ENCODE measurements around the gene OR1I1.
"Not testable (repeated sequence)": the region's sequence is repeated elsewhere in the genome, so short reads cannot be mapped to it uniquely, and the experiment has no call there.

The OR1I1 gene, protein sequence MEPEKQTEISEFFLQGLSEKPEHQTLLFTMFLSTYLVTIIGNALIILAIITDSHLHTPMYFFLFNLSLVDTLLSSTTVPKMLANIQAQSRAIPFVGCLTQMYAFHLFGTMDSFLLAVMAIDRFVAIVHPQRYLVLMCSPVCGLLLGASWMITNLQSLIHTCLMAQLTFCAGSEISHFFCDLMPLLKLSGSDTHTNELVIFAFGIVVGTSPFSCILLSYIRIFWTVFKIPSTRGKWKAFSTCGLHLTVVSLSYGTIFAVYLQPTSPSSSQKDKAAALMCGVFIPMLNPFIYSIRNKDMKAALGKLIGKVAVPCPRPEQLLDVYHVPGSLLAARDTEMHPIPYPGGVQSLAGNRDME

GRCh38 chr19:15081911-15082310 is at the start of gene OR1I1:
TSS of gene OR1I1 (plus strand) at chr19:15082211. CDS start at chr19:15087066, 4,855 bp downstream.
- no peak for DNase-seq (ENCODE audit: low spot score)

DNA sequence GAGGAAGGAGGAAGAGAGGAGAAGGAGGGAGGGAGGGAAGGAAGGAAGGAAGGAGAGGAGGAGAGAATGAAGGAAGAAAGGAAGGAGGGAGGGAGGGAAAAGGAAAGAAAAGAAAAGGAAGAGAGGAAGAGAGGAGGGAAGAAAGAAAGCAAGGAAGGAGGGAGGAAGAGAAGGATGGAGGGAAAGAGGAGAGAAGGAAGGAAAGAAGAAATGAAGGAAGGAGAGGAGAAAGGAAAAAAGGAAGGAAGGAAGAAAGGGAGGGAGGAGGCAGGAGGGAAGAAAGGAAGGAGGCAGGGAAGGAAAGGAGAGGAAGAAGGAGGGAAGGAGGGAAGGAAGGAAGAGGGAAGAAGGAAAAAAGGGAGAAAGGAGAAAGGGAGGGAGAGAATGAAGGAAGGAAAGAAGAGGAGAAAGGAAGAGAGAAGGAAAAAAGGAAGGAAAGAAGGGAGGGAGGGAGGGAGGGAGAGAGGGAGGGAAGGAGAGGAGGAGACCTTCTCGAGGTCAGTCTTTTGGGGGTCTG is 46.2 kb upstream of the OR1I1 start:
- no peak for DNase-seq (ENCODE audit: low spot score)

- no peak for DNase-seq (ENCODE audit: low spot score)
Measured at GRCh38 chr19:15037586-15037985, 44.4 kb upstream of the OR1I1 start.

- no peak for DNase-seq (ENCODE audit: low spot score)
Measured at GRCh38 chr19:15038294-15038693, 43.7 kb upstream of the OR1I1 start.

GRCh38 chr19:15042003-15042402 is 40.0 kb upstream of the OR1I1 start:
- no peak for DNase-seq (ENCODE audit: low spot score)

GRCh38 chr19:15042826-15043225 is 39.2 kb upstream of the OR1I1 start:
- DNase-seq (ENCODE audit: low spot score) = no peak

GRCh38 chr19:15045506-15045905 is 36.5 kb upstream of the OR1I1 start:
- DNase-seq (ENCODE audit: low spot score) = no peak

DNA sequence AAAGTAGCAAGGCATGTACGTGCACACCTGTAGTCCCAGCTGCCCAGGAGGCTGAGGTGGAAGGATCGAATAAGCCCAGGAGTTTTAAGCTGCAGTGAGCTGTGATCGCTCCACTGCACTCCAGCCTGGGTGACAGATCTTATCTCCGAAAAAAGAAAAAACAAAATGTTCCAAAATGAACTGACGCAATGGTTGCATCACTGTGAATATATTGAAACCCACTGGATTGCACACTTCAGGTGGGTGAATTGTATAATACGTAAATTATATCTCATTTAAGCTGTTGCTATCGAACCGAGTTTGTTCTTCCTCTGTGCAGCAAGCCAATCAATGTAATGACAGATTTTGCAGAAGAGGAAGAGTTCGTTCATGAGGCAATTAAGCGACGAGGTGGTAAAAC is 34.3 kb upstream of the OR1I1 start:
- no peak for DNase-seq (ENCODE audit: low spot score)

- DNase-seq (ENCODE audit: low spot score) = no peak
Measured at GRCh38 chr19:15048128-15048527, 33.9 kb upstream of the OR1I1 start.

DNA sequence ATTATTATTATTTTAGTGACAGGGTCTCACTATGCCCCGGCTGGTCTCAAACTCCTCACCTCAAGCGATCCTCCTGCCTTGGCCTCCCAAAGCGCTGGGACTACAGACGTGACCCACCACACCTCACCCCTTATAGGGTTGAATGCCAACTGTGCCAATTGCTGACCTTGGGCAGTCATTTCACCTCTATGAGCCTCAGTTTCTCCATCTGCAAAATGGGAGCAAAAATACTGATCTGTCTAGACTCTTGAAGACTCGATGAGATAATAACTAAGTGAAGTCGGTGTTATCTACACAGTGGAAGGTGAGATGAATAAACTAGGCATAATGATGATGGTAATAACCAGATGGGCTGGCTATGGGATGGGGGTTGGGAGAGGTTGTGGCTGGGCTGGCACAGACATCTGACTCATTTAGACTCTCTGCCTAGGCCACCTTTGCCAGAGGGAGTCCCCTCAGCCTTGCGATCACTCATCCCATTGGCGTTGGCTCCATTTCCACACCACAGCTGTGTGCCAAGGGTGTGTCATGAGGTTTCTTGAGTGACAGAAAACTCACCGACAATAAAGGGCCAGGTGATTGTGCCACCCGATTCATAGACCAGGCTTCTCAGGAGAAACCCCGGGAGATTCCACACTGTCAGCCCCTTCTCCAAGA is 33.0 kb upstream of the OR1I1 start, which contains the start of gene CASP14:
CASP14 (plus strand) TSS at position 596 of the 657 bp plus-strand sequence. CDS start 2,772 bp downstream, outside the sequence.
- no peak for DNase-seq (ENCODE audit: low spot score)

- DNase-seq (ENCODE audit: low spot score) = no peak
Measured at GRCh38 chr19:15050639-15051038, 31.4 kb upstream of the OR1I1 start.

GRCh38 chr19:15062036-15062435 is 20.0 kb upstream of the OR1I1 start:
- no peak for DNase-seq (ENCODE audit: low spot score)

- not testable (repeated sequence) for DNase-seq (ENCODE audit: low spot score)
Measured at GRCh38 chr19:15070386-15070785, 11.6 kb upstream of the OR1I1 start.

DNA sequence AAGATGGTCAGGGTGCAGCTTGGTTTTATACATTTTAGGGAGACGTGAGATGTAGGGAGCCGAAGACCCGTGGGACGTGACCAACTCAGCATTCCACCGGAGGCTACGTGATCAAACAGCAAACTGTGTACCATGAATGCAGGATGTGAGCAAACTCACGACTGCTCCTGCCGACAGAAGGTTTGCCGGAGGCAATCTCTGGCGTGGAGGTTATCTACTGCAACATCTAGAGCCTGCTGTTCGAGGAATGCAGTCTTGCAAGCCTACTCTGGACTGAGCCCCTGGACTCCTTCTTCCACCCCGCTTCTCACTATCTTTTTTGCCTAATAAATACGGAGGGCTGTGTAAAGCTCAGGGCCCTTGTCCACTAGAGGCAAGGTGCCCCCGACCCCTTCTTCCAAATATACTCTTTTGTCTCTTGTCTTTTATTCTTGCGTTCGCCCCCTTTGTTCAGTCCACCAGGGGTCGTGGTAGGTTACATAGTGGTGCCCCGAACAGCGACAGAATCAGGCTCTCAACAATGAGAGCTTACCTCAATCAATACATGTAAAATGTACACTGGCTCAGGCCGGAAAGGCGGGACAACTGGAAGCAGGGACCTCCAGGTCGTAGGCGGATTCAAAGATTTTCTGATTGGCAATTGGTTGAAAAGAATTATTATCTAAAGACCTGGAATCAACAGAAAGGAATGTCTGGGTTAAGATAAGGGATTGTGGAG is 8.9 kb upstream of the OR1I1 start:
- no peak for DNase-seq (ENCODE audit: low spot score)

DNA sequence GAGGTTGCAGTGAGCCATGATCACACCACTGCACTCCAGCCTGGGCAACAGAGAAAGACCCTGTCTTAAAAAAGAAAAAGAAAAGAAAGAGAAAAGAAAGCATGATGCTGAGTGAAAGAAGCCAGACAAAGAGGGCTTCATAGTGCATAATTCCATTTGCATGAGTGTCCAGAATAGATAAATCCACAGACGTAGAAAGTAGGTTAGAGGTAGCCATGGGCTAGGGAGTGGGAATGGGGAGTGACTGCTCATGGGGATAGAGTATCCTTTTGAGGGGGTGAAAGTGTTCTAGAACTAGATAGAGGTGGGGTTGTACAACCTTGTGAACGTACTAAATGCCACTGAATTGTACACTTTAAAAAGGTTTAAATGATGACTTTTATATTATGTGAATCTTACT is 7.6 kb upstream of the OR1I1 start:
- DNase-seq (ENCODE audit: low spot score) = no peak

GRCh38 chr19:15075806-15076205 is 6.2 kb upstream of the OR1I1 start:
- DNase-seq (ENCODE audit: low spot score) = no peak

GRCh38 chr19:15080002-15080401 is 2.0 kb upstream of the OR1I1 start:
- DNase-seq (ENCODE audit: low spot score) = not testable (repeated sequence)

GRCh38 chr19:15087182-15087581 is 5.2 kb downstream of the OR1I1 start:
- DNase-seq (ENCODE audit: low spot score) = no peak

DNA sequence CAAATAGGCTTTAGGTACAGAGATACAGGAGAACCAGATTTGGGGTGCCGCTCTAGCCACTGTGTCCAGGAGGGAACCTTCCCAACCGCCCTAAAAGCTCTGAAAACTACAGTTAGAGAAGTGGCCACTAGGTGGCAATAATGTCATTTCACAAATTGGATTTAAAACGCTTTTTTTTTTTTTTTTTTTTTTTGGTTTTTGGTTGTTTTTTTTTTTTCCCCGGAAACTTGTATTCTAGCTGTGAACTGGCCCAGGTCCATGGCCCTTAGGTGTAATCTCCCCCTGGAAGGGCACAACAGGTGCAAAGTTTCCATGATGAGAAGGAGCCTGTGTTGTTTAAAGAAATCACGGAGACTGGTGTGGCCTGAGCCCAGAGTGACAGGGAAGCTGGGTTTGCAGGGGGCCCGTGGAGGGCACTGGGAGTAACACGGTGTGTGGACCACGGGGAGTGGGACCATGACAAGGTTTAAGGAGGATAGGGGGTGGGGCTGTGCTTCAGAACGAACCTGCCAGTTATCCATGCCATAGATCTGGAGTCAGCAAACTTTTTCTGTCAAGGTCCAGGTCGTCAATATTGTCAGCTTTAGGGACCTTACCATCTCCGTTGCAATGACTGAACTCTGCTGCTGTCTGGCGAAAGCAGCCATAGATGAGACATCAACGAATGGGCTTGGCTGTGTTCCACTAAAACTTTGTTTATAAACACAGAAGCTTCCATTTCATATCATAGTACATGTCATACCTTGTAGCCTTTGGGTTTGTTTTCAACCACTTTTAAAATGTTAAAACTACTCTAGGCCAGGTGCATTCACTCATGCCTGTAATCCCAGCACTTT is 10.1 kb downstream of the OR1I1 start:
- DNase-seq (ENCODE audit: low spot score) = peak; percentile 71

GRCh38 chr19:15093001-15093400 is 11.0 kb downstream of the OR1I1 start:
- no peak for DNase-seq (ENCODE audit: low spot score)

- DNase-seq (ENCODE audit: low spot score) = no peak
Measured at GRCh38 chr19:15096223-15096622, 14.2 kb downstream of the OR1I1 start.

- DNase-seq (ENCODE audit: low spot score) = not testable (repeated sequence)
Measured at GRCh38 chr19:15097980-15098379, 16.0 kb downstream of the OR1I1 start.

All from hematopoietic multipotent progenitor cell treated with erythropoietin and hydrocortisone succinate and interleukin-3 and kit ligand, for 17 days (in vitro differentiated cells).